NCI-H128 (cell line): ENCODE measurements around the gene DYNAP.

Experiments
- DNase-seq: peaks from one replicate; lab custom pipeline; 2025; ENCODE audit not compliant: unreplicated experiment; lab: John Stamatoyannopoulos, UW

The DYNAP gene

GRCh38 chr18:54630963-54631362 is 39.9 kb downstream of the DYNAP start:
- no peak for DNase-seq

GRCh38 chr18:54636217-54636616 is 45.2 kb downstream of the DYNAP start:
- DNase-seq: no peak

DNA sequence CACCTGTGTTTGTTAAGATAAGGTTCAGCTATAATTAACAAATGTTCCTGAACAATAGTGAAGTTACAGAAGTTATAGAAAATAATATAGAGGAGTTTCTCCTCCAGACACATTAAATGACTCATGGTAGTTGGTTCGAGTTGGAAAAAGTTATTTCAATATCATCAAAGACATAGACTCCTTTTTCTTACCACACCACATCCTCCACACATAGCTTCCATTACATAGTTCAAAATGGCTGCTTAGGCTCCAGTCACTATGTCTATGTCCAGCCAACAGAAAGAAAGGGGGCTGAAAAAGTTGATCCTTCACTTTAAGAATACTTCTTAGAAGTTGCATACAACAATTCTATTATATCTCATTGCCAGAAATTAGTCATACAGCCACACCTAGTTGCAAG is 50.7 kb downstream of the DYNAP start:
- DNase-seq: no peak

- no peak for DNase-seq
Measured at GRCh38 chr18:54647176-54647575, 56.1 kb downstream of the DYNAP start.
